ENCODE measurements around the gene OR52N2.

DNA sequence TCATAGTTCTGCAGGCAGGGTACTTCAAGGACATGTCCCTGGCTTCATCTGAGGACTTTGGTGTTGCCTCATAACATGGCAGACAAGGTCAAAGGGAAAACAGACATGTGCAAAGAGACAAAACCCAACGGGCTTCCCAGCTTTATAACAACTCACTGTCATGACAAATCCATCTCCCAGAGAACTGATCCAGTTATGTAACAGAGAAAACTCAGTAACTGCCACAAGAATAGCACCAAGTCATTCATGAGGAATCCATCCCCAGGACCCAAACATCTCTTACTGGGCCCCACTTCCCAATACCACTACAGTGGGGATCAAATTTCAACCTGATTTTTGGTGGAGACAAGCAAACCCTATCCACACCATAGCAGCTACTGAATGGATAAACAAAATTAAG is 41.7 kb upstream of the OR52N2 start:
- TF ChIP-seq, protein P1, sequence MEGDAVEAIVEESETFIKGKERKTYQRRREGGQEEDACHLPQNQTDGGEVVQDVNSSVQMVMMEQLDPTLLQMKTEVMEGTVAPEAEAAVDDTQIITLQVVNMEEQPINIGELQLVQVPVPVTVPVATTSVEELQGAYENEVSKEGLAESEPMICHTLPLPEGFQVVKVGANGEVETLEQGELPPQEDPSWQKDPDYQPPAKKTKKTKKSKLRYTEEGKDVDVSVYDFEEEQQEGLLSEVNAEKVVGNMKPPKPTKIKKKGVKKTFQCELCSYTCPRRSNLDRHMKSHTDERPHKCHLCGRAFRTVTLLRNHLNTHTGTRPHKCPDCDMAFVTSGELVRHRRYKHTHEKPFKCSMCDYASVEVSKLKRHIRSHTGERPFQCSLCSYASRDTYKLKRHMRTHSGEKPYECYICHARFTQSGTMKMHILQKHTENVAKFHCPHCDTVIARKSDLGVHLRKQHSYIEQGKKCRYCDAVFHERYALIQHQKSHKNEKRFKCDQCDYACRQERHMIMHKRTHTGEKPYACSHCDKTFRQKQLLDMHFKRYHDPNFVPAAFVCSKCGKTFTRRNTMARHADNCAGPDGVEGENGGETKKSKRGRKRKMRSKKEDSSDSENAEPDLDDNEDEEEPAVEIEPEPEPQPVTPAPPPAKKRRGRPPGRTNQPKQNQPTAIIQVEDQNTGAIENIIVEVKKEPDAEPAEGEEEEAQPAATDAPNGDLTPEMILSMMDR (IDR thresholded peaks at IDR 0.05), result no peak
- no peak for TF ChIP-seq POLR2A (IDR thresholded peaks at IDR 0.05)
